ENCODE measurements around the gene PDXK.

PDXK gene

DNA sequence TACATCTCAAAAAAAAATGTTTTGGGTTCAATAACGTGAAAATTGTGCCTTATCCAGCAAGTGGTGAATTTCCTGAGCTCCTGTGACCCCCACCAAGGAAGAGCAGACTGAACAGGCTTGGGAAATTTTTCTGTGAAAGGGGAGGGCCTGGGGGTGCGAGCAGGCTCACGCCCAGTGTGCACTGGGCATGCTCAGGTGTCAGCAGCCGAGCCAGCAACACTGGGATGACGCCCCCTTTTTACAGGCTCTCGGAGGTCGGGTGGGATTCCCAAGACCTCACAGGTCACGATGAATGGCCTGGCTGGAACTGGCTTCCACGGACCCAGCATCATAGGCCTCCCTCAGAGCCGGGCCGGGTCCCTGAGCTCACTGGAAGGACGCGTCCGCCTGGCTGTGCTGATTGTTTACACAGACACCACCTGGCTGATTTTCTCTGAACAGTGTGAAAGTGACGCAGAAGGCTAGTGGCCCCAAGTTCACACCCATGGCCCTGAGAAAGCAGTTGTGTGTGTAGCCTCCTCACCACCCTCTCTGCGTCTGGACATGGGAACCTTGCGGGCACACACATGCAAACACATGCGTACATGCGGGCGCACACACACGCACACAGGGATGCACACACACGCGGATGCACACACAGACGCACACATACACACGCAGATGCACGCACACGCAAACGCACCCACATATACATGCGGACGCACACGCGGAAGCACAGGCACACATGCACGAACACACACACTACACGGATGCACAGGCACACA lies 48.0 kb downstream of the PDXK start:
- Histone ChIP-seq H3K4me1 (ENCODE audit: control insufficient read depth, insufficient read depth, low read length, unreplicated experiment) (peaks cover 23% of the 10 kb centered on the region), H2AFZ (ENCODE audit: low read length, unreplicated experiment) (no peak overlapping the region), H3K79me2 (ENCODE audit: control insufficient read depth, insufficient read depth, low read length, unreplicated experiment) (no peaks in the 10 kb centered on the region), H3K27me3 (ENCODE audit: insufficient read depth, low read length) (no peaks in the 10 kb centered on the region), H3K27ac (ENCODE audit: low read depth, low read length) (no peak overlapping the region), H3K36me3 (ENCODE audit: insufficient read depth, low read length) (no peaks in the 10 kb centered on the region), H3K4me3 (ENCODE audit: low read depth, low read length) (no peak overlapping the region)

DNA sequence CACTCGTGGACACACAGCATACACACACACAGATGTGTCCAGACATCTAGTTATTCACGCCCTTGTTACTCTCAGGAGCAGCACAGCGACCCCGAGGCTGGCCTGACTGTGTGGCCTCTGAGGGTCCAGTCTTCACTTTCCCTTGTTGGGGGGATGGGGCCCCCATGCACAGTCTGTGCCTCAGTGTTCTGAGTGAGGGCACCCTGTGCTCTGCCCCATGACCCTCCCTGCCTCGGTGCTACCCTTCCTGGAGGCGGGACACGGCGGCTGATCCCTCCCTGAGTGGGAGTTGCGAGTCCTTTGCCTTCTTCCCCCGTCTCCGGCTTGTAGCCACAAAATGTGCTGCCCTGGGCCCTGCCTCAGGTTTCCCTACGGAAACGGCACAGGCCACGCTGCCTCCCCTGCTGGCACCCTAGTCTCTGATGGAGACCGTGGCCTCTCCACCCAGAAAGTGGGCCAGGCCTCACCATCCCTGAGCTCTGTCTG lies 48.6 kb downstream of the PDXK start:
- no peaks in the 10 kb centered on the region for H3K27me3 ChIP-seq (ENCODE audit: insufficient read depth, low read length)
- H3K4me1 ChIP-seq (ENCODE audit: control insufficient read depth, insufficient read depth, low read length, unreplicated experiment), result peaks cover 23% of the 10 kb centered on the region
- no peak overlapping the region for H3K4me3 ChIP-seq (ENCODE audit: low read depth, low read length)
- no peaks in the 10 kb centered on the region for H3K36me3 ChIP-seq (ENCODE audit: insufficient read depth, low read length)
- H3K79me2 ChIP-seq (ENCODE audit: control insufficient read depth, insufficient read depth, low read length, unreplicated experiment), result no peaks in the 10 kb centered on the region
- peak overlapping the region; percentile 75 for H3K27ac ChIP-seq (ENCODE audit: low read depth, low read length)
- no peak overlapping the region for H2AFZ ChIP-seq (ENCODE audit: low read length, unreplicated experiment)

DNA sequence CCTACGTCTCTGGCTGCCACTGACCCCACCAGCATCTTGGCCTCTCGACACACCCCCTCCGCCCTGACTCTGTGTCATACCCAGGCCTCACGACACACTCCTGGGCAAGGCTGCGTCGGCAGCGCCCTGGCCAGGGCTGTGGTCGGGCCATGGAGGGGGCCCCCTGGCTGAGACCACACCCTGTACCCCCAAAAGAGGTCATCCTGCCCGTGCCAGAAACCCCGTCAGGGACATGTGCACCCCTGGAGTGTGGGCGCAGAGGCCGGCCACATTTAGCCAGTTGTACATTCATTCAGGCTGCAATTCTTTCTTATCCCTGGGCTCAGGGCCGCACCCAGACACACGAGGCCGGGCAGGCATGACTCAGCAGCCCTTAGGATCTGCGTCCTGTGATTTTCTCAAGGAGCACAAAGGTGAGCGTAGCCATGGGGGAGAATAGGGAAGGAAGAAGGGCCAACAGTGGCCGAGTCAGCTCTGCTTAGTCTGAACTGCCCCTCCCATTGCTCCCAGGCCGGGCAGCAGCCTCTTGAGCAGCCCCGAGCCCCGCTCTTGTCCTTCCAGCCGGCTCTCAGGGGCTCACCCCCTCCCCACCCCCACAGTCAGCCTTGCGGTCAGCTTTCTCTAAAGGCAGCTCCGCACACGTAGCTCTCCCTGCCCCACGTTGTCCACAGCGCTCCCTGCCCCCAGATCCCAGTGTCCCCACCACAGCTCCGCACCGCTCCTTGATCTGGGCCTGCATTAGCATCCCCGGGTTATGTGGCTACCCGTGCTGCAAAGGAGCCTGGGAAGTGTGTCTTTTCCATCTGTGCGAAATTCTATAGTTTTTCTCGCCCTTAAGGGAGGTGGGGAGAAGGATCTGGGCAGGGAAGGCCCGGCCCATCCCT lies 49.3 kb downstream of the PDXK start:
- Histone ChIP-seq H3K36me3 (ENCODE audit: insufficient read depth, low read length) (0 out of 2 replicates have a peak, but pooled peaks cover 1% of the 10 kb centered on the region), H3K27me3 (ENCODE audit: insufficient read depth, low read length) (no peaks in the 10 kb centered on the region), H3K4me3 (ENCODE audit: low read depth, low read length) (no peak overlapping the region), H3K27ac (ENCODE audit: low read depth, low read length) (peak overlapping the region; percentile 75), H3K79me2 (ENCODE audit: control insufficient read depth, insufficient read depth, low read length, unreplicated experiment) (no peaks in the 10 kb centered on the region), H2AFZ (ENCODE audit: low read length, unreplicated experiment) (peak overlapping the region; percentile 52), H3K4me1 (ENCODE audit: control insufficient read depth, insufficient read depth, low read length, unreplicated experiment) (peaks cover 23% of the 10 kb centered on the region)

DNA sequence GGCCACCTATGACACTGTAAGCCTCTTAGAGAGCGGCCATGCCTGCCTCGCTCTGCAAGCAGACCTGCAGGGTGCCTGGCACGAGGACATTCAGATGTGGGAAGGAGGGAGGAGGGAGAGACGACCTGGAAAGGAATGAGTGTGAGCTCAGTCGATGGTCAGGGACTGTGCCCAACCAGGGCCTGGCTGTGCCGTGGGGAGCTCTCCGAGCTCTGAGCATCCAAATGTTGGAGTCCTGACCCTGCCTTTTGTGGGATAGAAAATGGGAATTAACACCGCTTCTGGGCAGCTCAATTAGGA lies 49.9 kb downstream of the PDXK start:
- H3K36me3 ChIP-seq (ENCODE audit: insufficient read depth, low read length), result 0 out of 2 replicates have a peak, but pooled peaks cover 6% of the 10 kb centered on the region
- peaks cover 23% of the 10 kb centered on the region for H3K4me1 ChIP-seq (ENCODE audit: control insufficient read depth, insufficient read depth, low read length, unreplicated experiment)
- H3K27ac ChIP-seq (ENCODE audit: low read depth, low read length), result peak overlapping the region; percentile 75; the same call in 1 of the 2 replicates
- H3K79me2 ChIP-seq (ENCODE audit: control insufficient read depth, insufficient read depth, low read length, unreplicated experiment), result no peaks in the 10 kb centered on the region
- H2AFZ ChIP-seq (ENCODE audit: low read length, unreplicated experiment), result no peak overlapping the region
- H3K4me3 ChIP-seq (ENCODE audit: low read depth, low read length), result no peak overlapping the region
- H3K27me3 ChIP-seq (ENCODE audit: insufficient read depth, low read length), result no peaks in the 10 kb centered on the region

DNA sequence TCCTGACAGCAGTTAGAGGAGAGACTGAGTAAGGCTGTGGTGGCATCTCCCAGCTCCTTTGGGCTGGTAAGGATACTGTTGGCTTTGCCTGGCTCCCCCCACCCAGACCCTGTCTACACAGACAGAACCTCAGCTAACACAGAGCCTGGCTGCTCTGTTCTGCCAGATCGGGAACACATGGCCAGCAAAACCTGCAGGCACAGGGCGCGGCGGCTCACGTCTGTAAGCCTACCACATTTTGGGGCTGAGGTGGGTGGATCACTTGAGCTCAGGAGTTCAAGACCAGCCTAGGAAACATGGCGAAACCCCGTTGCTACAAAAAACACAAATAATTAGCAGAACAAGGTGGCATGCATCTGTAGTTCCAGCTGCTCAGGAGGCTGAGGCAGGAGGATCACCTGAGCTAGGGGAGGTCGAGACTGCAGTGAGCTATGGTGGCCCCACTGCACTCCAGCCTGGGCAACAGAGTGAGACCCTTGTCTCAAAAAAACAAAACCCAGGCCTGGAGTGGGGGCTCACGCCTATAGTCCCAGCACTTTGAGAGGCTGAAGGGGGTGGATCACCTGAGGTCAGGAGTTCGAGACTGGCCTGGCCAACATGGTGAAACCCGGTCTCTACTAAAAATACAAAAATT lies 50.5 kb downstream of the PDXK start:
- Histone ChIP-seq H3K4me1 (ENCODE audit: control insufficient read depth, insufficient read depth, low read length, unreplicated experiment) (peaks cover 22% of the 10 kb centered on the region), H3K27me3 (ENCODE audit: insufficient read depth, low read length) (no peaks in the 10 kb centered on the region), H3K4me3 (ENCODE audit: low read depth, low read length) (no peak overlapping the region), H3K27ac (ENCODE audit: low read depth, low read length) (no peak overlapping the region), H3K36me3 (ENCODE audit: insufficient read depth, low read length) (0 out of 2 replicates have a peak, but pooled peaks cover 6% of the 10 kb centered on the region), H2AFZ (ENCODE audit: low read length, unreplicated experiment) (no peak overlapping the region), H3K79me2 (ENCODE audit: control insufficient read depth, insufficient read depth, low read length, unreplicated experiment) (no peaks in the 10 kb centered on the region)

DNA sequence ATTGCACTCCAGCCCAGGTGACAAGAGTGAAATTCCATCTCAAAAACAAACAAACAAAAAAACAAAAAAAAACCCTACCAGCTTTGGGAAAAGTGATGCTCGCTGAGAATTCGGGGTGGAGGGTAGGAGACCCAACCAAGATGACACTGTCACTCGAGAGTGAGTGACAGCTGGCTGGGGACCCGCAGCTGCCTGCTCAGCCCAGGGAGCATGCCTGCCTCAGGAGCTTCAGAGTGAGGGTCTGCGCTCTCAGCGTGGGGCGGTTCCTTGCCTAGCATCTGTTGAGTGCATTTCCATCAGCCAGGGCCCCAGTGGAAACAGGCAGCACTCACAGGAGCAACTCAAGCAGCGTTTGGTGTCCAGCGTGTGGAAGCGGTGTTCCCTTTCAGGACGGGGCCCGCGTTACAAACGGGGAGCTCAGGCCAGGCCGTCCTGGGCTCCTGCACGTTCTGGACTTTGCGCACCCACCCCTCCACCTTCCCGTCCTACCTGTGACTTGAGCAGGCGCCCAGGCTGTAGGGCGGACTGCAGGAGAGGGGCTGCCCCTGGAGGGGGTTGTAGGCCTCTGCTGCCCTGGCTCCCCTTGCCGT lies 51.2 kb downstream of the PDXK start:
- Histone ChIP-seq H3K79me2 (ENCODE audit: control insufficient read depth, insufficient read depth, low read length, unreplicated experiment) (peaks cover 4% of the 10 kb centered on the region), H3K27me3 (ENCODE audit: insufficient read depth, low read length) (no peaks in the 10 kb centered on the region), H3K4me1 (ENCODE audit: control insufficient read depth, insufficient read depth, low read length, unreplicated experiment) (peaks cover 15% of the 10 kb centered on the region), H3K36me3 (ENCODE audit: insufficient read depth, low read length) (0 out of 2 replicates have a peak, but pooled peaks cover 6% of the 10 kb centered on the region), H3K27ac (ENCODE audit: low read depth, low read length) (no peak overlapping the region), H2AFZ (ENCODE audit: low read length, unreplicated experiment) (no peak overlapping the region), H3K4me3 (ENCODE audit: low read depth, low read length) (no peak overlapping the region)

DNA sequence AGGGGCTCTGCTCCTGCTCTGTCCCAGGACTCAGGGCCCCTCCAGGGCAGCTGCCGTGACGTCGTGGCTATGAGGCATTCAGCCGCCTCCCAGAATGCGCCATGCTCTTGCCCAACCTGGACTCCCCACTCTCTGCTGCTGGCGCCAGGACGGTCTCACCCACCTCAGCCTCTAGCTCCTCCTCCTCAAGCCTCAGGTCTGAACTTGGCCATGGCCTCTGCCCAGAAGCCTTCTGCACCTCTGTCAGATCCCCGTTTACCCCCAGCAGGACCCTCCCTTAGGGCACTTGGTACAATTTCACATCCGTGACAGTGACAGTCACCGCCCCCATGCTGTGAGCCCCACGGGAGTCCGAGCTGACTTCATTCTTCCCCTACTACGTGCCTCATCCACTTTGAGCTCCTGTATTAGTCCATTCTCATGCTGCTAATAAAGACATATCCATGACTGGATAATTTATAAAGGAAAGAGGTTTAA lies 52.3 kb downstream of the PDXK start:
- peaks cover 11% of the 10 kb centered on the region for H3K79me2 ChIP-seq (ENCODE audit: control insufficient read depth, insufficient read depth, low read length, unreplicated experiment)
- H2AFZ ChIP-seq (ENCODE audit: low read length, unreplicated experiment), result no peak overlapping the region
- no peak overlapping the region for H3K4me3 ChIP-seq (ENCODE audit: low read depth, low read length)
- 0 out of 2 replicates have a peak, but pooled peaks cover 6% of the 10 kb centered on the region for H3K36me3 ChIP-seq (ENCODE audit: insufficient read depth, low read length)
- no peak overlapping the region for H3K27ac ChIP-seq (ENCODE audit: low read depth, low read length)
- H3K4me1 ChIP-seq (ENCODE audit: control insufficient read depth, insufficient read depth, low read length, unreplicated experiment), result peaks cover 13% of the 10 kb centered on the region
- H3K27me3 ChIP-seq (ENCODE audit: insufficient read depth, low read length), result no peaks in the 10 kb centered on the region

DNA sequence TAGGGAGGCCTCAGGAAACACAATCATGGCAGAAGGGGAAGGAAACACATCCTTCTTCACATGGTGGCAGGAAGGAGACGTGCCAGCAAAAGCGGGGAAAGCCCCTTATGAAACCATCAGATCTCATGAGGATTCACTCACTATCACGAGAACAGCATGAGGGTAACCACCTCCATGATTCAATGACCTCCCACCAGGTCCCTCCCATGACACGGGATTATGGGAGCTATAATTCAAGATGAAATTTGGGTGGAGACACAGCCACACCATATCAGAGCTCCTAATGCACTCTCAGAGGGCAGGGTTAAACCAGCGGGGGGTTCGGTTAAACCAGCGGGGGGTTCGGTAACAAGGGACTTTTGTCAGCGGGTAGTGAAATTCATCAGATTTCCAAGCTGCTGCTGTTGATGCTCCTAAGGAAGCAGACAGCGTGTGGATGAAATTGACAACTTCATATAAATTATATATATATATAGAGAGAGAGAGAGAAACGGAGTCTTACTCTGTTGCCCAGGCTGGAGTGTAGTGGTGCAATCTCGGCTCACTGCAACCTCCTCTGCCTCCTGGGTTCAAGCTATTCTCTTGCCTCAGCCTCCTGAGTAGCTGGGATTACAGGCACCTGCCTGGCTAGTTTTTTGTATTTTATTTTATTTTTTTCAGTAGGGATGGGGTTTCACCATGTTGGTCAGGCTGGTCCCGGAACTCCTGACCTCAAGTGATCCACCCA lies 52.9 kb downstream of the PDXK start:
- Histone ChIP-seq H3K4me3 (ENCODE audit: low read depth, low read length) (no peak overlapping the region), H3K79me2 (ENCODE audit: control insufficient read depth, insufficient read depth, low read length, unreplicated experiment) (peaks cover 11% of the 10 kb centered on the region), H3K27ac (ENCODE audit: low read depth, low read length) (no peak overlapping the region), H3K27me3 (ENCODE audit: insufficient read depth, low read length) (no peaks in the 10 kb centered on the region), H3K4me1 (ENCODE audit: control insufficient read depth, insufficient read depth, low read length, unreplicated experiment) (peaks cover 13% of the 10 kb centered on the region), H2AFZ (ENCODE audit: low read length, unreplicated experiment) (no peak overlapping the region), H3K36me3 (ENCODE audit: insufficient read depth, low read length) (0 out of 2 replicates have a peak, but pooled peaks cover 6% of the 10 kb centered on the region)

DNA sequence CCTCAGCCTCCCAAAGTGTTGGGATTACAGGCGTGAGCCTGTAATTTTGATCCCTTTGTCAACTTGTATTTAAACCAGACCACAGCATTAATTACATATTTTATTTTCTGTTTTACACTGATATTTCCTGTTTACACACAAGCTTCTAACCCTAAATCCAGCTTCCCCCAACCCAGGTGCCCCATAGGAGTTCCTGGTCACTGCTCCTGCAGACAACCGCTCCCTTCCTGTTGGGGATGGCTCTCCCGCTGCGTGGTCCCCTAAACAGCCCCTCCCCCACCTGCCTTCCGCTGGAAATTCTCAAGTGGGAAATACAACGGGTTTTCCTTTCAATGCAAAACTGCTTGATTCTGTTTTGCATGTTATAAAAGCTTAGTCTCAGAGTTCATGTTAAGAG lies 53.5 kb downstream of the PDXK start:
- Histone ChIP-seq H2AFZ (ENCODE audit: low read length, unreplicated experiment) (no peak overlapping the region), H3K4me1 (ENCODE audit: control insufficient read depth, insufficient read depth, low read length, unreplicated experiment) (peaks cover 13% of the 10 kb centered on the region), H3K4me3 (ENCODE audit: low read depth, low read length) (no peak overlapping the region), H3K79me2 (ENCODE audit: control insufficient read depth, insufficient read depth, low read length, unreplicated experiment) (peaks cover 11% of the 10 kb centered on the region), H3K36me3 (ENCODE audit: insufficient read depth, low read length) (0 out of 2 replicates have a peak, but pooled peaks cover 6% of the 10 kb centered on the region), H3K27ac (ENCODE audit: low read depth, low read length) (no peak overlapping the region), H3K27me3 (ENCODE audit: insufficient read depth, low read length) (no peaks in the 10 kb centered on the region)

Measured in ACC112 (cell line).